ENCODE results near the gene STAMBPL1.
A peak's percentile ranks its signal among the peaks of the same experiment; 100 is the strongest.

The STAMBPL1 gene

DNA sequence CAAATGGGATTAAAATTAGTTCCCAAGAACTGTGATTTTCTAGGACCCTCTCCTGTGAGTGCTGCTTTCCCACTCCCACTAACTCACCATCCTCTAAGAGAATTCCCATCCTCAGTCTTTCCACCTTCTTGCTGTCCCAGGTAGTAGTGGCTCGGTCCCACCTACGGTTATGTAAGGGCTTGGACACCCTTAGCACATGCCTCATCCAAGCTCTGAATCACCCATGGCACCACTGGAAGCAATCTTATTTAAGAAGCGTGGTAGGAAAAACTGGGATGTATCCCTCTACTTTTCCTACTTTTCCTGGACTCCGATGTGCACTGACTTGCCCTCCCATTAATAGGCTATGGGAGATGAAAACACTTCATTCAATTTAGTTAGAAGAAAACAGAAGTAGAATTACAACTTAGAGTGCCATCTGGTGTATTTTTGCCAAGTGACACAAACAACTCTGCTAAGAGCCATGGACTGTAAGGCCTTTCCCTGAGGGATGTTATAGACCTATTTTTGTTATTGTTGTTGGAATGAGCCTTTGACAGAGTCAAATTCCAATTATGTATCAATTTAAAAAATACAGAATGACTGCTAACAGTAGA lies 14.7 kb upstream of the STAMBPL1 start:
- TF ChIP-seq, protein P1, sequence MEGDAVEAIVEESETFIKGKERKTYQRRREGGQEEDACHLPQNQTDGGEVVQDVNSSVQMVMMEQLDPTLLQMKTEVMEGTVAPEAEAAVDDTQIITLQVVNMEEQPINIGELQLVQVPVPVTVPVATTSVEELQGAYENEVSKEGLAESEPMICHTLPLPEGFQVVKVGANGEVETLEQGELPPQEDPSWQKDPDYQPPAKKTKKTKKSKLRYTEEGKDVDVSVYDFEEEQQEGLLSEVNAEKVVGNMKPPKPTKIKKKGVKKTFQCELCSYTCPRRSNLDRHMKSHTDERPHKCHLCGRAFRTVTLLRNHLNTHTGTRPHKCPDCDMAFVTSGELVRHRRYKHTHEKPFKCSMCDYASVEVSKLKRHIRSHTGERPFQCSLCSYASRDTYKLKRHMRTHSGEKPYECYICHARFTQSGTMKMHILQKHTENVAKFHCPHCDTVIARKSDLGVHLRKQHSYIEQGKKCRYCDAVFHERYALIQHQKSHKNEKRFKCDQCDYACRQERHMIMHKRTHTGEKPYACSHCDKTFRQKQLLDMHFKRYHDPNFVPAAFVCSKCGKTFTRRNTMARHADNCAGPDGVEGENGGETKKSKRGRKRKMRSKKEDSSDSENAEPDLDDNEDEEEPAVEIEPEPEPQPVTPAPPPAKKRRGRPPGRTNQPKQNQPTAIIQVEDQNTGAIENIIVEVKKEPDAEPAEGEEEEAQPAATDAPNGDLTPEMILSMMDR (IDR thresholded peaks at IDR 0.05; ENCODE audit: extremely low read depth, insufficient read depth, missing control alignments) = peak; percentile 27
- in situ Hi-C loops (cut with MboI; ENCODE audit: low pct_unique_long_range_greater_than_20kb, low sequenced_read_pairs, unreplicated experiment) = no loop called here
- DNase-seq (ENCODE audit: low spot score) = no peak

DNA sequence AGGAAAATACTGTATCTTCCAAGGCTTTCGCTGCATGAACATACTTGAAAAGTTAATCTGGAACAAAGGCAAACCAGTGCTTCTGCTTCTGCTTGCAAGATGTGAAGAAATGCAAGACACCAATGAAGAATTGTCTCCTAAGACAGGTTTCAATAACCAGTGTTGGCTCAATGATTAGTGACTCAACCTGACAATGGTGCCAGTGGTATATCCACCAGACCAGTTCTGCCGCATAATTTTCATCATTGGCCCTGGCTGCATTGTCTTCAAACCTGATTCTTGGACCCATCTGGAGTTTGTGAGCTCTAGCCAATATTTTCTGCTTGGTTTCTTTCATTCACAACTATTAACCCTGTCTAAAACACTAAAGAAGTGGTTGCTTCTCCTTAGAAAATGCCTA lies 13.6 kb upstream of the STAMBPL1 start:
- TF ChIP-seq, protein P1 (IDR thresholded peaks at IDR 0.05; ENCODE audit: extremely low read depth, insufficient read depth, missing control alignments) = no peak
- in situ Hi-C loops (cut with MboI; ENCODE audit: low pct_unique_long_range_greater_than_20kb, low sequenced_read_pairs, unreplicated experiment) = no loop called here
- no peak for DNase-seq (ENCODE audit: low spot score)

DNA sequence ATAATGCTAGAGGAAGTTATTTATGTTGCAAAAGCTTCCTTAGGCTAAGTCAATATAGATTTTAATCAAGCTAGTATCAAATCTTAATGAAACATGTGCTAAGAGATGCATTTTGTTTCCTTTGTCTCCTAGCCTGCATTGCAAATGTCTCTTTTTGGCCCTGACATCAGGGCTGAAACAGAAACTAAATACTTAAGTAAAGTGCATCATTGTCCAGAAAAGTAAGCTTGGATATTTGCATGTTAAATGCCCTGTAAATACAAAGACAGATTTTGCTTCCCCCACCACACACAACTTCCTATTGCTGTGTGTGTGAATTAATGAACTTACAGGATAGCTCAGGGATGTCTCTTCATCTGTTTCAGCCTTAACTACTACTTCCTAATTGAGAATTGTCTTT lies 10.0 kb upstream of the STAMBPL1 start:
- in situ Hi-C loops (cut with MboI; ENCODE audit: low pct_unique_long_range_greater_than_20kb, low sequenced_read_pairs, unreplicated experiment) = no loop called here
- DNase-seq (ENCODE audit: low spot score) = no peak
- TF ChIP-seq, protein P1 (IDR thresholded peaks at IDR 0.05; ENCODE audit: extremely low read depth, insufficient read depth, missing control alignments) = no peak

DNA sequence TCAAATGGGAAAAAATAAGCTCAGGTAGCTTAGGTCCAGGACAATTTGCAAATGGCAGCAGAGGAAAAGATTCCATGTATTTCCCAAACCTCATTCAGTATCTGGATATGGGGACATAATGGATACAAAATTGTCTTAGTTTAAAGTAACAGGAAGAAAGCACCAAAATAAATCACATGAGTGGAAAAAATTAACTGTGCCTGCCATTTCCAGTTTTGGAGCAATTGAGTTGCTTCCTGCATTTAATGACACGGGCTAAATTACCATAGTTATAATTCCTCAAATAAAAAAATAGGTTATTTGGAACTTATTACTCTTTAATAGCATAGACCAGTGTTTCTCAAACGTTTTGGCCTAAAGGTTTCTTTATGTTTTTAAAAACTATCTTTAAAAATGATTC lies 6.3 kb upstream of the STAMBPL1 start:
- DNase-seq (ENCODE audit: low spot score) = no peak
- TF ChIP-seq, protein P1 (IDR thresholded peaks at IDR 0.05; ENCODE audit: extremely low read depth, insufficient read depth, missing control alignments) = no peak
- in situ Hi-C loops (cut with MboI; ENCODE audit: low pct_unique_long_range_greater_than_20kb, low sequenced_read_pairs, unreplicated experiment) = no loop called here

DNA sequence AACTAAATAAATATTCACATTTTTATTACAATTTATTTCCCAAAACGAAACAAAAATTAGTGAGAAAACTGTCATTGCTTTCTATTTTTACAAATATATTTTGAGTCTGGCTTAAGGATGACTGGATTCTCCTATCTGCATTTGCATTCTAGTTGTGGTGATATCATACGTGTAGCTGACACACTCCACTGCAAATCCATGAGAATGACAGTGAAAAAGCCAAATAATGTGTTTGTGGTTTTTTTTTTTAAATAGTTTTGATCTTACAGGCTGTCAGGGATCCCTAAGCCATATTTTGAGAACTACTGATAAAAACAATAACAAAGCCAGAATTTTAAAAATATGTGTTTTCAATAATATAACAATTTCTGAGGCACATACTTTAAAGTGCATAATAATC lies 5.8 kb upstream of the STAMBPL1 start:
- DNase-seq (ENCODE audit: low spot score) = no peak
- in situ Hi-C loops (cut with MboI; ENCODE audit: low pct_unique_long_range_greater_than_20kb, low sequenced_read_pairs, unreplicated experiment) = no loop called here
- TF ChIP-seq, protein P1 (IDR thresholded peaks at IDR 0.05; ENCODE audit: extremely low read depth, insufficient read depth, missing control alignments) = no peak

DNA sequence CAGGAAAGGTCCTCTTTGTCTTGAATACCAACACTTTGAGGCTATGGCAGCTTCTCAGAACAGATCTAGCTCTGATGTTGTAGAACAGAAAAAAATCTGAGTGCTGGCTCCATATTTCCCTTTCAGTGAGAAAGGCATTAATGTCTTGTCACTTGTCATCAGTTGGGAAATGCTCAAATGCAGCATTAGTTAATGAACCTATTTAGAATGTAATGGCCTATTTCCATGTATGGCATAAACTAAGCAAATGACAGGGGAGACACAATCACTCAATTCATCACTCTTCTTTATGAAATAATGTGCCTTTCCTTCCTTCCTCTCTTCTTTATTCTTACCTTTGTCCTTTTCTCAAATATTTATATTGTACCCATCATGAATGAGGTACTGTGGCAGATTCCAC lies 5.0 kb upstream of the STAMBPL1 start:
- no peak for DNase-seq (ENCODE audit: low spot score)
- TF ChIP-seq, protein P1 (IDR thresholded peaks at IDR 0.05; ENCODE audit: extremely low read depth, insufficient read depth, missing control alignments) = no peak
- in situ Hi-C loops (cut with MboI; ENCODE audit: low pct_unique_long_range_greater_than_20kb, low sequenced_read_pairs, unreplicated experiment) = no loop called here

DNA sequence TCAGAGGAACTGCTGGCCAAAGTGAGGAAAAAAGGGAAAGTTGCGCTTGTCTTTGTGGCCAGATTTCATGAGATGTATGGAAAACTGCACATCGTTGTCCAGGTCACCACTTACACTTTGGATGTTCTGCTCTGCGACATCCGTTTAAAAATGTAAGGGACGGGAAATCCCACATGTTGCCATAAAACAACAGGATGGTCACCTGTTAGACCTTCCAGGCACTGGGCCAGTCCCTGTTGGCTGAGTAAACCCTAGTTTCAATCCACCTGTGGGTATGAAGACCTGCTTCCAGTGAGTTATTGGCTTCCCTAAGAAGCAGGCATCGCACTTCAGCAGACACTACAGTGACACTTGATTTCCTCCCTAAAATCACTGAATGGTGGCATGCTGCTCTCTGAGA lies 2.7 kb upstream of the STAMBPL1 start:
- in situ Hi-C loops (cut with MboI; ENCODE audit: low pct_unique_long_range_greater_than_20kb, low sequenced_read_pairs, unreplicated experiment) = no loop called here

More for the DNA sequence above, 2.7 kb upstream of the STAMBPL1 start:
- TF ChIP-seq, protein P1 (IDR thresholded peaks at IDR 0.05; ENCODE audit: extremely low read depth, insufficient read depth, missing control alignments) = no peak
- DNase-seq (ENCODE audit: low spot score) = no peak
